GM10248 (cell line): ENCODE measurements around the gene DUSP6.

Experiments
- CTCF ChIA-PET: fragments of 300-600 bp; sonication (Branson Sonifier 250); formaldehyde crosslinking; extraction: SDS; loops from one replicate; lab custom pipeline; 2021; ENCODE audit warnings: antibody characterized with exemption; lab: Yijun Ruan, JAX
- POLR2A ChIA-PET: fragments of 350-650 bp; sonication (Branson Sonifier 250); formaldehyde crosslinking; extraction: SDS; loops from one replicate; lab custom pipeline; 2020; ENCODE audit warnings: antibody characterized with exemption; lab: Yijun Ruan, JAX
- DNase-seq: peaks from one replicate; pipeline ENCODE4 v3.0.0; 2012; ENCODE audit errors: extremely low spot score
- TF ChIP-seq, protein P1 (sequence below): IDR thresholded peaks from 2 replicates; pipeline ENCODE4 v1.5.1; 2012; ENCODE audit warnings: mild to moderate bottlenecking, low read depth; ENCODE audit errors: extremely low read depth, missing control alignments, control extremely low read depth

The DUSP6 gene

DNA sequence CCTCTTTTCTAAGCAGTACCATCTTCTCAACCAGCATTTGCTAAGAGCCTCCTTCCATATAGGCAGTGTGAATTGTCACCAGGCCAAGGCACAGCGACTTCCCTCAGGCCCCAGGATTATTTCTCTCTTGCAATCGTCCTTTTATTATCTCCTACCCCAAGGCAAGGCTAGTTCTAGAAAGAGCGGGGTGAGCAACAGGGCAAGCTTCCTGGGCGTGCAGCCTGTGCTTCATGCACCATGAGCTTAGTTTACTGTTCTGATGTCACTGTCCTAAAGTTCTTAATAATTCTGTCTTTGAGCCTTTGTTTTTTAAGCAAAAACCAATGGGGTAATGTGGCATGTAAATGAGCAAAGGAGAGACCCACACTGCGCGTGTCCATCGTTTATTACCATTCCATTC lies 27.9 kb downstream of the DUSP6 start:
- ChIA-PET CTCF (no interaction called here), POLR2A (no interaction called here)
- no peak for DNase-seq
- TF ChIP-seq, protein P1, sequence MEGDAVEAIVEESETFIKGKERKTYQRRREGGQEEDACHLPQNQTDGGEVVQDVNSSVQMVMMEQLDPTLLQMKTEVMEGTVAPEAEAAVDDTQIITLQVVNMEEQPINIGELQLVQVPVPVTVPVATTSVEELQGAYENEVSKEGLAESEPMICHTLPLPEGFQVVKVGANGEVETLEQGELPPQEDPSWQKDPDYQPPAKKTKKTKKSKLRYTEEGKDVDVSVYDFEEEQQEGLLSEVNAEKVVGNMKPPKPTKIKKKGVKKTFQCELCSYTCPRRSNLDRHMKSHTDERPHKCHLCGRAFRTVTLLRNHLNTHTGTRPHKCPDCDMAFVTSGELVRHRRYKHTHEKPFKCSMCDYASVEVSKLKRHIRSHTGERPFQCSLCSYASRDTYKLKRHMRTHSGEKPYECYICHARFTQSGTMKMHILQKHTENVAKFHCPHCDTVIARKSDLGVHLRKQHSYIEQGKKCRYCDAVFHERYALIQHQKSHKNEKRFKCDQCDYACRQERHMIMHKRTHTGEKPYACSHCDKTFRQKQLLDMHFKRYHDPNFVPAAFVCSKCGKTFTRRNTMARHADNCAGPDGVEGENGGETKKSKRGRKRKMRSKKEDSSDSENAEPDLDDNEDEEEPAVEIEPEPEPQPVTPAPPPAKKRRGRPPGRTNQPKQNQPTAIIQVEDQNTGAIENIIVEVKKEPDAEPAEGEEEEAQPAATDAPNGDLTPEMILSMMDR = no peak

DNA sequence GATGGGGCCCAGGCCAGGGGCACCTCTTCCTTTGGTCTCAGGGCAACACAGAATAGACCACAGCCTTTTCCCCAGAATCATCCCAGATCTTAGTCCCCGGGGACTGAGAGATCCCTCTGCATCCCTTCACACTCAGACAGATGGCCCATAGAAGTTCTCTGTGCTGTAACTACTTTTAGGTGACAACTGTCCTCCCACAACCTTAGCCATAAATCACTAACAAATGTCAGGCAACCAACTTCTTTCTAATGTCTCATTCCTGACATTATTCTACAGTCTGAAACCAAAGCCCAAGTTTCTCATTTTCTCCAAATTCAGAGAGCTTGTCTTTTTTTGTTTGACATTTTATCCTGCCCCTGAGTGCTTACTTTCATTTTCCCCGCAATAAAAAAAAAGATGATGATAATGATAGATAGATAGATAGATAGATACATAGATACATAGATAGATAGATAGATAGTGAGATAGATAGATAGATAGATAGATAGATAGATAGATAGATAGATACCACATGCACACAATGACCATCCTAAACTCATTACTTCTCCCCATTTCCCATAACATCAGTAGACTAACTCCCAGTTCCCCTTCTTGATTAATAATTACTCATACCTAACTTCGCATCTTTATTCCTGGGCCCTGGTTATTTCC lies 28.6 kb downstream of the DUSP6 start:
- TF ChIP-seq, protein P1 = no peak
- DNase-seq = no peak
- CTCF ChIA-PET = no interaction called here
- POLR2A ChIA-PET = no interaction called here

DNA sequence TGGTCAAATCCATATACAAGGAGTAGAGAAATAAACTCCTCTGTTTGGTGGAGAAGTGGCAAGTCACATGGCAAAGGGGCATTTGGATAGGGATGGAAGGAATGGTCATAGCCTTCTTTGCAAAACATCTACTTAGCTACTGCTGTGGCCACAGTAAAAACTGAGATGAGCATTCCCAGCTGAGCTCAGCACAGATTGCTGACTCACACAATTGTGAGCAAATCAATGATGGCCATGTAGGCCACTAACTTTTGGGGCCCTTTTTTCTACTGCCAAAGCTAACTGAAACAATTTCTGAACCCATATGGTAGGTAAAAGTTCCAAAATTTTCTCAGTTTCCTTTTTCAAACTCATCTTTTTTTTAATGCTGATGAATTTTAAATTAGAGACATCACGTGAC lies 31.6 kb downstream of the DUSP6 start:
- CTCF ChIA-PET = no interaction called here
- POLR2A ChIA-PET = no interaction called here
- TF ChIP-seq, protein P1 = no peak
- no peak for DNase-seq

DNA sequence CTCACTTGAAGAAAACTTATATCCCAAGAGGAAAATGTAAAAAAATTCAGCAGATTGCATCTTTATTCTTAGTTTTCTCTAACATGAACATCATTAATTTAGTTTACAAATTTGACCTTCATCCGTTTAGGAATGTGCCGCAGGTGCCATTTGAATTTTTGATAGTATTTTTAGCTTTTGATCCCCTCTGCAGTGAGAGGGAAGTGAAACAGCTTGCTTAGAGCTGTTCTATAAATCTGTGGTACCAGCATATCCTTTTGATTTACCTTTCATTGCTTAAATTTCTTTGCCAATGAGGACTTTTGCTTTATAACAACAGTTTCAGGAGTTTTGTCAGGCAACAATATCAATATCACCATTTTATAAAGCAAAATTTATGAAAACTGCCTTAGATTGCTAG lies 32.7 kb downstream of the DUSP6 start:
- TF ChIP-seq, protein P1 = no peak
- POLR2A ChIA-PET = no interaction called here
- CTCF ChIA-PET = interaction anchor here (1.2 kb wide), 1 partner anchor 14 kb away, joined by 3 read pairs; no protein-coding TSS in a partner anchor
- DNase-seq = no peak

DNA sequence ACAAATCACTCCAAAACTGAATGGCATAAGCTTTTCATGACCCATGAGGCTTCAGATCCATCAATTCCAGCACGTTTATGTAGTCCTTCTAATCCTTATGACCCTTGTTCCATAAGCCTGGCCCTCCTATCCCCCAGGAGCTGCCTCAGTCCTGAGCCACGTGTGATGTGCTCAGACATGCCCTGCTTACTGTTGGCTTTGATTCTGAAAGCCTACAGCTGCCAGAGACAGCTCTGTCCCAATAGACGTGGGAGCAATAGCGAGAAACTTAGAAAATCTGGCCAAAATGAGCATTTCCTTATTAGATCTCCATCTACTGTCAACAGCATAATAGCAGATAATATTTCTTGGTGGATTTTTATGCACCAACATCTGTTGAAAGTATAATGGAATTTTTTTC lies 33.2 kb downstream of the DUSP6 start:
- CTCF ChIA-PET = interaction anchor here (1.2 kb wide), 1 partner anchor 13 kb away, joined by 3 read pairs; no protein-coding TSS in a partner anchor
- POLR2A ChIA-PET = no interaction called here

DNA sequence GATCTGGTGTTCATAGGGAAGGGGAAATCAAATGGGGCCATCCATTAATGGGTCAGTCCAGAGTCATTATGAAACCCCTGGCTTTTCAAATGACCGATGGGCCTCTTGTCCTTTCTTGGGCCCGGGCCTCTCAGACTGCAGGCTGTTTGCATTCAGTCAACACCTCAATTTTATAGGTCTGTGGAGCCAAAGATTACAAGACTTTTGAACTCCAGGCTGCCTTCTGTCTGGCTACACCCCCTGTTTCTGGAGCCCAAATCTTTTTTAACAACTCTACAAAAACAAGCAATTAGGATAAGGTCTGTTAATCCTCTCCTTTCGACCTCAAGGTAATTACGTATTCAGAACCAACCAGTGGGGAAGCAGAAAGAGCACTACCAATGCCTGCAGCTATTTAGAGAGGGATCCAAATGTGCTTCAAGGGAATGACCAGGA lies 35.6 kb downstream of the DUSP6 start:
- ChIA-PET POLR2A (no interaction called here), CTCF (interaction anchor here (1.0 to 1.2 kb wide), 2 partner anchors 10 to 204 kb away, joined by 3 to 5 read pairs; no protein-coding TSS in a partner anchor)
- TF ChIP-seq, protein P1 = no peak
- no peak for DNase-seq

More for the DNA sequence above, 33.2 kb downstream of the DUSP6 start:
- TF ChIP-seq, protein P1 = no peak
- DNase-seq = no peak
